CMK (cell line): ENCODE measurements around the gene NGDN.
"Not testable (repeated sequence)": the region's sequence is repeated elsewhere in the genome, so short reads cannot be mapped to it uniquely, and the experiment has no call there.

ENCODE experiments used
- DNase-seq: peaks from one replicate; pipeline ENCODE4 v3.0.0-alpha.2; 2010; ENCODE audit warnings: low read depth

The NGDN gene

GRCh38 chr14:23469127-23469905, at the start of gene NGDN:
Gene NGDN (plus strand): TSS chr14:23469703. CDS start chr14:23469716, 13 bp downstream.
- DNase-seq = peak; percentile 96

GRCh38 chr14:23421594-23421993, 47.9 kb upstream of the NGDN start:
- DNase-seq = no peak

GRCh38 chr14:23423657-23424056, 45.8 kb upstream of the NGDN start:
- DNase-seq = no peak

- no peak for DNase-seq
These were observed 44.3 kb upstream of the NGDN start for GRCh38 chr14:23425169-23425568.

GRCh38 chr14:23425798-23426197, 43.7 kb upstream of the NGDN start:
- DNase-seq = not testable (repeated sequence)

- no peak for DNase-seq
These were observed 40.6 kb upstream of the NGDN start for GRCh38 chr14:23428686-23429495.

- DNase-seq = no peak
These were observed 39.3 kb upstream of the NGDN start for GRCh38 chr14:23430016-23430722.

GRCh38 chr14:23430723-23431085, 38.8 kb upstream of the NGDN start:
- no peak for DNase-seq

GRCh38 chr14:23431486-23431885, 38.0 kb upstream of the NGDN start:
- DNase-seq = no peak

GRCh38 chr14:23432102-23432925, 37.2 kb upstream of the NGDN start:
- DNase-seq = no peak

GRCh38 chr14:23432946-23433345, 36.6 kb upstream of the NGDN start:
- no peak for DNase-seq

- no peak for DNase-seq
These were observed 36.0 kb upstream of the NGDN start for GRCh38 chr14:23433457-23433856.

GRCh38 chr14:23434488-23435222, 34.8 kb upstream of the NGDN start:
- no peak for DNase-seq

- DNase-seq = no peak
These were observed 33.8 kb upstream of the NGDN start, which contains the start of gene MYH7 for GRCh38 chr14:23435543-23436326. Gene MYH7 (minus strand): TSS chr14:23435660. CDS start chr14:23433732, 1,928 bp downstream.

- DNase-seq = no peak
These were observed 33.0 kb upstream of the NGDN start for GRCh38 chr14:23436327-23437132.

- DNase-seq = no peak
These were observed 32.1 kb upstream of the NGDN start for GRCh38 chr14:23437133-23438100.

GRCh38 chr14:23438101-23438971, 31.2 kb upstream of the NGDN start:
- no peak for DNase-seq
